ENCODE measurements around the gene SST.
"Not testable (repeated sequence)": the region's sequence is repeated elsewhere in the genome, so short reads cannot be mapped to it uniquely, and the experiment has no call there.

The SST gene

DNA sequence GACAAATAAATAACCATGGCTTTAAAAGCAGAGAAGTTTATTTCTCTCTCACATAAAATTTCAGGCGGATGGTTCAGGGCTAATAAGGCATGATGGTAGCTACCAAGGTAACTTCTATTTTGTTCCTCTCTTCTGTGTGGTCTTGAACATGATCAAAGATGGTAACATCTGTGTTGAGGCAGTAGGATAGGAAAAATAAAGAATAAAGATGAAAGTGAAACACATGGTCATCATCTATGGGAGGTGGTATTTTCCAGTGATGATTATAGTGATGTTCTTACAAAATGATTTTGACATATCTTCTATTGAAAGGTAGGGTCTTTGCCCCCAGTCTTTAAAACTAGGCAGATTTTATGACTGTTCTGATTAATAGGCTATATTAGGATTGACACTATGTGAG is 14.2 kb upstream of the SST start:
- no peak for DNase-seq (ENCODE audit: low spot score)

DNA sequence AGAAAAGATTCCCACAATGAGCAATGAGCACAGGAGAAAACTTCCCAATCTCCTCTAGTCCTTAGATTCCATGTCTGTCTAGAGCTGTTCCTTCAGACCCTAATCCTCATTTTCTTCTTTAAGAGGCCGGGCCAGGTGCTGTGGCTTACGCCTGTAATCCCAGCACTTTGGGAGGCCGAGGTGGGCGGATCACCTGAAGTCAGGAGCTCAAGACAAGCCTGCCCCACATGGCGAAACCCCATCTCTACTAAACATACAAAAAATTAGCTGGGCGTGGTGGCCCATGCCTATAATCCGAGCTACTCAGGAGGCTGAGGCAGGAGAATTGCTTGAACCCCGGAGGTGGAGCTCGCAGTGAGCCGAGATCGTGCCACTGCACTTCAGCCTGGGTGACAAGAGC is 11.6 kb upstream of the SST start:
- DNase-seq (ENCODE audit: low spot score), result not testable (repeated sequence)

DNA sequence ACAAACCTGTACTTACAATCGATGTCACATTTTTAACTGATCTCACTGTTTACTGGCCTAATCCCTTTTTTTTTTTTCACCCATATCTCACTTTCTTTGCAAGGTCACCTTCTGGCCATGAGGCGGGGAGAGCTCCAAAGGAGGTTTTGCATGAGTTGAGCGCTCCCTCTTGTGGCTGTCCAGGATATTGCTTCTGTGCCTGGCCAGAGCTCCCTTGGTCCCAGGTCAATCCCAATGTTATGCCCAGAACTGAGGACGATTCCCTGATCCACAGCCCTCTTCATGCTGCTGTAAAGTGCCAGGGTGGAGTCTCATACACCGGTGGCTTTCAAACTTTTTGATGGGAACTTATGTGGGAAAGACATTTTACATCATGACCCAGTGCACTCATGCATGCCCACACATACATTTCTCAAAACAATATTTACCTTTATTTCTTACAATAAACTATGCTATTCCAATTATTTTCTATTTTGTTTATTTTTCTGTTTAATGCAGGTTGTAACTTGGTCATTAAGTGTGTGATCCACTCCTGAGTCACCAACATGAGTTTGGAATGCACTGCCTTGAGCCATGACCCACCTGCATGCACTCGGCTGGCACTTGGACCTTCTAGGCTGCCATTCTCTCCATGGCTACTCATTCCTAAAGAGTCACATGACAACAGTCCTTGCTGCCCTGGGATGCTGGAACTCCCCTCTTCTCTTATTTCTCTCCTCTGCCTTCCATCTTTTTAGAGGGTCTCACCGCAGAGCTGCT is 9.6 kb upstream of the SST start:
- DNase-seq (ENCODE audit: low spot score), result peak; percentile 60

DNA sequence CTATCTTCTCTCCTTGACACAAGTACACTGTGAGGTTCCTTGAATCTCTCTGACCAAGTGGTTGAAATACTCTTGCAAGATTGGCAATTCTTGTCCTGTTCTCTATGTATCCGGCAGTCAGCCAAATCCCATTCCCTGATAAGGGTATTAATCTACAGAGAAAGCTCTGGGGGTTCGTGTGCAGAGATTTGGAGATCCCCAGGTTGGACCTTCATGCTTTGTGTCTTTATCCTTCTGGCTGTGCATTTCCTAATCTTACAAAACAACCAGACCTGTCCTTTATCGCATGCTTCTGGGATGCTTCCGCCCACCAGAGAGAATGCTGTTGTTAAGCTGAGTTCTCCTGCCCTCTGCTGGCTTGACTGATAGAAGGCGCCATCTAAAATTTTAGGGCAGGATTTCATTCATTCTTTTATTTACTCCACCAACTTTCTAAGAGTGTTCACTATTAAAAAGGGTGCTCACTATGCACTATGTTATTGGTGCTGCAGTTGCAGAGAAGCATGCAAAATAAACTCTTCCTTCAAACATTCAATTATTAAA is 8.6 kb upstream of the SST start:
- peak; percentile 35 for DNase-seq (ENCODE audit: low spot score)

DNA sequence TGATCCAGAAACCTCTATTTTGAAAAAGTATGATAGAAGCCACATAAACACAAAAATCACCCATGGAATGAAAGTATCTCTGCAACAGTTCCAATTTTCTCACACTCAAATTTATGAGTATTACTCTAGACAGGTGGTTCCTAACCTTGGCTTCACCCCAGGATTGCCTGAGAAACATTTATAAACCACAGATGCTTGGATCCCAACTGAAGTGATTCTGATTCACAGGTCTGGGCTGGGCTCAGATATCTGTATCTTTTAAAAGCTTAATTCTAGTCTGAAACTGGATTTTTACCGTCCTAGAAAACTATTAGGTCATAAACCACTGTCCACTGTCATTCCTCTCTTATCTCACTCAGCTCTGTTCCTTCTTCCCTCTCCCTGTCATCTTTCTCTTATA is 7.4 kb upstream of the SST start:
- DNase-seq (ENCODE audit: low spot score), result no peak

DNA sequence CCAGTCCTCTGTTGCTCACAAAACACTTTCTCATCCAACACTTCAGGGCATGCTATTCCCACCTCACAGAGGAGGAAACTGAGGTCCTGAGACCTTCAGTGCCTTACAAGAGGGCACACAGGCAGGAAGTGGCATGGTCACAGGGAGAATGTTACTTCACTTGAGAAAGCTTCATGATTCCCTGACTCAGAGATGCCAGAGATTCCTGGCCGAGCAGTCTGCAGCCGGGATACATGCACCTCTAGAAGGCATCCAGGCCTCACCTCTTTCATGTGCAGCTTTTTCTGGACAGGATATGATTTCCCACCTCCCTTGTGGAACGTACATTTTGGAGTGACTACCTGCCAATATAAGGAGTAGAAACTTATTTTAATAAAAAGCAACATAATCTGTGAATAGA is 2.8 kb upstream of the SST start:
- DNase-seq (ENCODE audit: low spot score), result no peak

DNA sequence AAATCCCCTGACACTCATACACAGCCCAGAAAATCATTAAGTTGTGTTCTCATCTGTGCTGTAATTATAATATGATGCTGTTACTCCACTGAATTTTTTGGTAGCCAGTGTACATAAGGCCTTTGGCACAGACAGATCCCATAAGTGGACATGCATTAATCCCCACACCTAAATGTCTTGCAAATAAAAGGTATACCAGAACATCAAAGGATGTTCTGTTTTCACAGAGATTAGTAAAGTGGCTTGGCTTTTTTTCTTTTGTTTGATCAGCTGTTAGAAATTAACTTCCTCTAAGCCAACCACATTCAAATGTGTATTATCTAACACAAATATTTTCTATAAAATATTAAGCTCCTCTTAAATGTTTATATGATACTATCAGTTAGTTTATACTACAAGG is 2.7 kb downstream of the SST start:
- no peak for DNase-seq (ENCODE audit: low spot score)

DNA sequence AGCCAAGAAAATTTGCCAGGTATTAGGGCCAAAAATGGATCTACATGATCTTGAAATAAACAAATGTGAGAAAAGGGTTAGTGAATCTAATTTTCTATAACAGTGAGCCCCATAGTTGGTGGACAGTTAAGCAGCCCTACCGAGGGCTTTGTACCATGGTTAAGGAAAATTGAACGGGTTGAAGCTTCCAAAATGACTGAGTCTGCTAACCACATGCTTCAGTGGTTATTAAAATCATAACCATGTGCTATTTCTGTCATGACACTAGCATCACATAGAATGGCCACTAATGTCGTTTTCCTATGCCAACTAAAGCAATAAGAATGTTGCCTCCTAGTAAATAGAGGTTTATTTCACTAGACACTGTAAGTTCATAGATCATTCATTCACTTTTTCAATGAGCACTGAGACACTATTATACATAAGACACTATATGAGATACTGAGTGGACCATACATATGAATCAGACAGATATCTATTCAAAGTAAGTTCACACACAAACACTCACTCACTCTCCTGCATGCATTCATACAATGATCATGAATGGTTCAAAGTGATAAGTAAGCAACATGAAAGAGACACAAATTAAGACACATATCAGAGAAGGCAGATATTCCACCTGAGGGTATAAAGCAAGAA is 4.3 kb downstream of the SST start:
- no peak for DNase-seq (ENCODE audit: low spot score)

DNA sequence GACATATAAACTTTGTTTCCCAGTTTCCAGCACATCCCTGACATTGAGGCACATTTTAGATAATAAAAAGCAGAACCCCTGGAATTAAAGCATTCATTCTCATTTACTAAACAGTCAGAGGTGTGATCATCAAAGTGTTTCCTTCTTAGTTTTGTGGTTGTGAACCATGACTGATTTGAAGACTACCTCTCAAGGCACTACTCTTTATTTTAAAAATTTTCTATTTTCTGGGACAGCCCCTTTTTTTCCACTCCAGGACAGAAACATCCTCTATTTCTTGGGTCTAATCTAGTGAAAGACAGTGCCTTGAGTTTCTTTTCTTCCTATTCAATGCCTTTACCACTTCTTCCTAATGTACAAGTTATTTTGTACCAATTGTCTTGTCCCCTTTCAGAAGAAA is 5.2 kb downstream of the SST start:
- no peak for DNase-seq (ENCODE audit: low spot score)

DNA sequence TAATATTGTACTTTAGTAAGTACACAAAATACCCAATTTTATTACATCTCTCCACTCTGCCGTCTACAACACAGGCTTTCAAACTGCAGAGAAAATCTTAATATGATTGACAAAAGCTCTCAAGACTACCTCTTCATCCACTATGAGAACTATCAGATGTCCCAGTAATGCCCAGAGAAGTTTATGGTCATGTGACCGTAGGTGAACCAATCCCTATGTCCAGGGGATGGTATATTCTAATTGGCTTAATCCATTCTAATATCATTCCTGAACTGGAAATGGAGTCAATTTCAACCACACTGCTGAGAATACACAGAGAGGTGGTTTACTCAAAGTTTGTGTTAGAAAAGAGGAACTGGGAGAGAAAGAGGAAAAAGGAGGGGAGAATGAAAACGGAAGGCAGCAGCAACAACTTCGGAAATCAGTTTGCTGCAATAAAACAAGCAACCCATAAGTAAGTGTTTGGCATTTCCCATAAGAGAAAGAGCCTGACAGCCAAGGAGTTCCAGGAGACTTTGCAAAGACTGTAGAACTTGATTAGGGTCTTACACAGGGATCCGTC is 7.3 kb downstream of the SST start:
- DNase-seq (ENCODE audit: low spot score), result no peak

DNA sequence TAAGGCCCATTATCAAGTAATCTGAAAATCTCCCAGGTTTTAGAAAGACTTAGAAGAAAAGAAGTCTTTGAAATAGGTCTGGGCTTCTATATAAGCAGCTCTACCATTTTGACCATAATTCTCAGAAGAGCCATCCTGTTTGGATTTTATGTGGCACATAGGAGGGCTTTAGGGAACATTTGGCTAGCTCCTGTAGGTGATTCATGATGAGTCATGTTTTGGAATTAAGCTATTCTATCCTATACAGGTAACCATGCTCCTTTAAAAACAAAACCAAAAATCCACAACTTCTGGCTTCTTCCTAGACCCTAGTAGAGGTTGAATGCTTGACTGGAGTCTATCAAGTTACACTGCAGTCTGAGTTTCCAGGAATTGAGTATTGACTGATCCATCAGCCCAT is 8.9 kb downstream of the SST start:
- no peak for DNase-seq (ENCODE audit: low spot score)

DNA sequence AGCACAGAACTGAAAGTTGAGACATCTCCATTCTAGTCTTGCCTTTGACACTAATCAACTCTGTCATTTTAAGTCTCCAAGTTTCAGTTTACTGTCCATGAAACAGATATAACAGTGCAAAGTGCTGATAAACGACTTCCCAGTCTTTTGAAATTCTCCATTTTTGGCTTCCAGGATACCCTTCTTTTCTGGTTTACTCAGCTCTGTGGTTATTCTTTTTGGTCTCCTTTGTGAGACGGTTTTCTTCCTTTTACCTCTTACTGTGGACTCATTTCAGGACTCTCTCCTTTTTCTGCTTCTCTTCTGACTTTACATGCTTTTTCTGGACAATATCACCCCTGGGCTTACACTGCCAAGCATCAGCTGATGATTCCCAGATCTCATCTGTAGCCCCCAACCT is 18.9 kb downstream of the SST start:
- DNase-seq (ENCODE audit: low spot score), result no peak

DNA sequence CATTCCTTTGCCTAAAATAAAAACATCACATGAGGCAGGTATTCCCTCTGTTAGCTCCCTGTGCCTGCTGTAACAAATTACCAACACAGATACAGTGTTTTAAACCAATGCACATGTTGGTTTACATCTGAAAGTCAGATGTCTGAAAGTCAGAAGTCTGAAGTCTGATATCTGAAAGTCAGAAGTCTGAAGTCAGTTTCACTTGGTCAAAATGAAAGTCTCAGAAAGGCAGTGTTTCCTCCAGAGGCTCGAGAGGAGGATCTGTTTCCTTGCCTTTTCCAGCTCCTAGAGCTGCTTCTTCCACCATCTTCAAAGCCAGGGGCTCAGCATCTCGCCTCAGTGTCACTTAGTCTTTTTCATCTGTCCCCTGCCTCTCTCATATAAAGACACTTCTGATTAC is 22.0 kb downstream of the SST start:
- peak; percentile 5 for DNase-seq (ENCODE audit: low spot score)

DNA sequence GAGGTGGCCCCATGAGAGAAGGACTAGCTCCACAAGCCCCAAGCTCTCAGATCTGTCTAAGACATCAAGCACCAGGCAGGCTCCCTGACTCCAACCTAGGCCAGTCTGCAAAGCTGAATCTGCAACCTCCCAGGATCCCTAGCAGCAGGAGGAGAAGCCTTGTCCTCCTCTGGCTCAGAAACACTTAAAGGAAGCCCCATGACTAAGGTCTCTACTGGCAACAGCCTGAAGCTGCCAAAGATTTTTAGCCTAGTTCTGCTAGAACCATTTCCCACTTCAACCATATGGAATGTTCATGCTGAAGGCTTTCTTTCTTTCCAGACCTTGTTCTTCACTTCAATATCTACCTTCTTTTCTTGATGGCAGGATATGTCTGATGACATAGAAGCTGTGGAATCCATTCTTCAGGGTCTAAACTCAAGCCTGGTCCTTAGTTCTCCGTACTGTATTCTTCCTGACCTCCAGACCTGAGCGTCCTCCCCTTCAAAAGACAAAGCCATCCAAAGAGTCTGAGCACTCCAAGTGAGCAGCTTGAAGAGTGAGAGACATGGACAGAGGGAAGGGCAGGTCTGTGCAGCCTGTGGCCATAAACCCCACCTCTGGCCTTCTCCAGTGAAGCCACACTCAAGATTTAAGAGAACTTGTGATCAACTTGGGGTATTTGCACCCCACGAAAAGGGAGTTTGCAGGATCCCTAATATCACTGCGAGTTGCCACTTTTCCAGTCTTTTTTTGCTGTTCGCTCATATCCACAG is 23.1 kb downstream of the SST start:
- DNase-seq (ENCODE audit: low spot score), result no peak

DNA sequence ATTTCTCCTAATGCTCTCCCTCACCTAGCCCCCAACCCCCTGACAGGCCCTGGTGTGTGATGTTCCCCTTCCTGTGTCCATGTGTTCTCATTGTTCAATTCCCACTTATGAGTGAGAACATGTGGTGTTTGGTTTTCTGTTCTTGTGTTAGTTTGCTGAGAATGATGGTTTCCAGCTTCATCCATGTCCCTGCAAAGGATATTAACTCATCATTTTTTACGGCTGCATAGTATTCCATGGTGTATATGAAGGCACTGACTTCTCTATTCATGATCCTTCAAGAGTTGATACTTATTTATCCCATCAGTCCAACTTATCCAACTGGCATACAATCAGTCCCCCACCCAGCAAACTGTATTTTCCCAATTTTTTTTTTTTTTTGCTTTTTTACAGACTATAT is 24.8 kb downstream of the SST start:
- not testable (repeated sequence) for DNase-seq (ENCODE audit: low spot score)

DNA sequence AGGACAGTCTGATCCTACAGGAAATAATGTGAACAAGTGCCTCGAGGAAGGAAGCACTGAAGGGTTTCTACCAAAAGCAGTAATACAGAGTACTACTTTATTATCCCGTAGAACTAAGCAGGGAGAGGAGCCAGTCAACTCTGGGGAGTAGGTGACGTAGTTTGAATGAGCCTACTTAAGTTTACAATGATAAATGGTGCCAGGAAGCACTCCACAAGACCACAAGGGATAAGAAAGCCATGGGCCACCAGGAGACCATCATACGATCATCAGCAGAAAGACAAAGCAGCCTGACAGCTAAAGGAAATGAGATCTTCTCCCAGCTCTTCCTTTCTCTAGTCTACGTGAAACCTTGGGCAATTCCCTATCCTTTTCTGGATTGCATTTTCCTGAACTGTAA is 27.3 kb downstream of the SST start:
- DNase-seq (ENCODE audit: low spot score), result no peak

DNA sequence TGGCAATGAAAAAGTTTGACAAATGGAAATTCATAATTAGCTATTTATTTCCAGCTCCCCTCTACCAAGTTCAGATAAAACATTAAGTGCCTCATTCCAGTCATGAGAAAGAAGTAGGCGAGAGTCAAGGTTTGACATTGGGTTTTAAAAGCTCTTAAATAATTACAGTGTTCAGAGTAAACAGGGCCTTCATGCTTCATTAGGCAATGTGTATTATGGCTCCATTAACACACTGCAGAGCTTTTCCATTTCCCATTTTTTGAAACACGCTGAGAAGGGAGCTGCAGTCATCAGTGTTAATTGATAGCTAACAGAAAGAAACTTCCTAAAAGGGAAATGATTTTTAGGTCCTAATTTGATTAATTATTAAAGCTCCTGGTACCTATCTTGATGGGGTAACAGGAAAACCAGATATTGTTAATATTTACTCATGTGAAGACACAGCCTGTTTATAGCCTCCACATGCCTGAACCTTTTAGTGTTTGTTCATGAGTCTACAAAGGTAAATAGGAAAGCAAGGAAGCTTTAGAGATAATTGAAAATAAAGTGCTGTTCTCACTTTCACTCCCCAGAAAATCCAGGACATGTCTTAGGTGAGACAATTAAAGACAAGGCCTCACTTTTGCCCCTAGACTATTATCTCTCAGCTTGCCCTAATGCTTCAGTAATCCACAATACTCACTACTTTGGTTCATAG is 28.7 kb downstream of the SST start:
- DNase-seq (ENCODE audit: low spot score), result no peak

DNA sequence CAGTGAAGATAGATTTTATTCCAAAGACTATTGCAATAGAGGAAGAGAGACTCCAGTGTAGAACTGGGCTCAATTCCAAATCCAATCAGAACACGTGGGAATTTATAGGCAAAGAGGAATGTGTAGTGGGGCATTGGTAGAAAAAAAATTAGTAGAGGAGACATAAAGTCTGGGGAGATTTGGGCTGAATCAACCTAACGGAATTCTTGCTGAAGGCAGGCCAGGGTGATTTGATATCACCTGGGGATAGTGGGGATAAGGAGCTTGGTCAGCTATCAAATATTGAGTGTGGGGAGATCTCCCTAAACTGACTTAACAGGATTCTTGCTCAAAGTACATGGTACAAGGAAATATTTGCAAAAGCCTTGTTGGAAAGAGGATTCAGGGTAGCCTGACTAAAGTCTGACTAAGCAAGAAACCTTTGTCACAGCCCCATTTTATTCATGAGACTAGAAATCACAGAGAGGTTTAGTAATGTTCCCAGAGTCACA is 29.6 kb downstream of the SST start:
- no peak for DNase-seq (ENCODE audit: low spot score)

DNA sequence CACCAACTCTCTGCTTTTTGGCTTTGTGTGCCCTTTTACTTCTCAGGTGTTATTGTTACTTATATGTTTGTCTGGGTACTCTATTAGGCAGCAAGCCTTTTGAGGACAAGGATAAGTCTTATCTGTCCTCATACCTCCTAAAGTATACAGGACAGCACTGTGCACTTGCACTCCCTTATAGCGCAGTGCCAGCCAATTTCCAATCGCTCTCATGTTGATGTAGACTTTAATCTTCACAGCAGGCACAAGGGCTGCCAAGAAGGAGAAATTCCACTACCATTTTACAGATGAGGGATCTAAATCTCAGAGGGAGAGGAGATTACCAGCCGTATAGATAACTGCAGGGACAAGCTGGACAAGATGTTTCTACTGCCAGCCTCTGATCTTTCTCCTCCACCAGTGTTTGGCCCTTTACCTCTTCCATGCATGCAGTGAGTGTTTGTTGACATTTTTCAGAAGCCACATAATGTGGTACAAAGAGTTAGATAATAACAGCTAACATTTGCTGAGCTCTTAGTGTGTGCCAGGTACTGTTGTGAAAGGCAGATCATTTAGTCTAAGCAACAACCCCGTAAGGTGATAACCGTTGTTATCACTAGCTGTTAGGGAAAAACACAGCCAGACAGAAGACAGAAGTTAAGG is 30.1 kb downstream of the SST start:
- DNase-seq (ENCODE audit: low spot score), result no peak

DNA sequence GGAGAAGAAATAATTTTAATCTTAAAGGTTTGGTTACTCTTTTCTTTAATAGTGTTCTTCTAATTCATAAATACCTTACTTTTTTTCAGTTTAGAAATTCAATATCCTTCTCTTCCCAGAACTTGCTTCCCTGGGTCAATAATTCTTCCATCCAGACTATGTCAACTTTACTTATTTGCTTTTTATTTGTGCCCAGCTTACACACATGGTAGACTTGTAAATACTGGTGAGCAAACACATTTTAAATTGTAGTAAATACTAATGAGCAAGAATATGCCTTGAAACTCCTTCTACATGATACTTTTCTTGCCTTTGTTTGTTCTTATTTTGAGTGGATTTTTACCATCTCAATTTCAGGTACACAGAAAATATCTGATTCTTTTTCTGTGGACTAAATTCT is 33.7 kb downstream of the SST start:
- DNase-seq (ENCODE audit: low spot score), result no peak

DNA sequence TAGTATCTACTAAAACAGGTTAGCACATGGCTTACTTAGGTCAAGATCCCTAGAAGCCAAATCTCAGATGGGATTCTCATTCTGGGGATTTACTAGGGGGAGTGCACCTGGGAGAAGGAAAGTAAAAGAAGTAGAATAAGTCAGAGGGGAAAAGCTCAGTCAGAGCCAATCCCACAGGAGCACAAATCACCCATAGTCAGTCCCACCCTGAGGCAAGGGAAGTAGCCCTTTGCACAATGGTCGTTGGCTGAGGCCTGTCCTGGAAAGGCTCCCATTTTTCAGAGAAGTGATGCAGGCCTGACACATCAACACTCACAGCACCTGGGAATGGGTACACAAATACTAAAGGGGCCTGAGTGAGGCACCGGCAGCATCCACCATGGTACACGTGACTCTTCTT is 39.8 kb downstream of the SST start:
- DNase-seq (ENCODE audit: low spot score), result no peak
